NCI-H345 (cell line): Measurements from ENCODE around the gene TNIK.

ENCODE experiments used
- DNase-seq: peaks from one replicate; lab custom pipeline; 2025; lab: John Stamatoyannopoulos, UW

Gene TNIK

DNA sequence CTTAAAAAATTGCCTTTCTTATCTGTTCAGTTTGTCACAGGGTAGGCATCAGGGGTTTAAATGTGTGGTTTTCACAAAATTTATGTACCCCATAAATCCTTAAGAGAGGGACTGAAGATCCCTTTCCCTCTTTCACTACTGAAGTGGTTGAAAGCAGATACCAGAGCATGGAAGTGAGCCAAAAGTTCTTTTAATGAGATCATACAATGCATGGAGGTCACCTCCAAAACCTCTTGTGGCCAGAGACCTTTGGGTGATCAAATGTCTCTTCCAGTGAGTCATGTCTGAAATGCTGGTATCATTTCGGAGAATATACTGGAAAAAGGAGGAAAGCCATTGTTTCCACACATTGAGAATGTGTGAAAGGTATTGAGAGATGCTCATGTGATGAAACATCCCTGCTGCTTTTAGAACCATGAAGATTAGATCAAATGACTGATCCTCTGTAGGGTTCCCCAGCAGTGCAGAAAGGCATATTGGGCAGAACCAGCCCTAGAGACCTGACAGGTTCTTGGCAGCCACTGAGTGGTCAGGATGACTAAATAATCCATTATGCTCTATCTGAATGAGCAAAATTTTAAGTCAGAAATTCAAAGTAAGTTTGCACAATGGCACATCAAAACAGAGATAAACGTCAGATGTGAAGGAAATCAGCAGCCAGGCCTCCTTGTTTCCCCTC, 267.9 kb downstream of the TNIK start:
- no peak for DNase-seq

DNA sequence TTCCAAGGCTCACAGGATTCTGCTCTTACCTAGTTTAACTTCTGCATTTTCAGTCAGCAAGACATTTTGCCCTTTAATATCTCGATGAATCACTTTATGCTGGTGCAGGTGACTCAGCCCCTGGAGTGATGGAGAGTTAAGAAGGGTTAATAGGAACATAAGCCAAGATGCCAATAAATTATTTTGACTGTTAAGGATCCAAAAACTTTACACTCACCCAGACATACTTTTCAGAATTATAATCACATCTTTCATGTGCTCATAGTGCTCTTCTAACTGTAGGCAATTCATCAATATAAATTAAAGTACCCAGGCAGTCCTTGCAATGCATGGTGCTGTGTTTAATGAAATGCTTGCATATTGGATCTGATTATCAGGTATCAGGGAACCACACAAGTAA, 269.5 kb downstream of the TNIK start:
- no peak for DNase-seq

DNA sequence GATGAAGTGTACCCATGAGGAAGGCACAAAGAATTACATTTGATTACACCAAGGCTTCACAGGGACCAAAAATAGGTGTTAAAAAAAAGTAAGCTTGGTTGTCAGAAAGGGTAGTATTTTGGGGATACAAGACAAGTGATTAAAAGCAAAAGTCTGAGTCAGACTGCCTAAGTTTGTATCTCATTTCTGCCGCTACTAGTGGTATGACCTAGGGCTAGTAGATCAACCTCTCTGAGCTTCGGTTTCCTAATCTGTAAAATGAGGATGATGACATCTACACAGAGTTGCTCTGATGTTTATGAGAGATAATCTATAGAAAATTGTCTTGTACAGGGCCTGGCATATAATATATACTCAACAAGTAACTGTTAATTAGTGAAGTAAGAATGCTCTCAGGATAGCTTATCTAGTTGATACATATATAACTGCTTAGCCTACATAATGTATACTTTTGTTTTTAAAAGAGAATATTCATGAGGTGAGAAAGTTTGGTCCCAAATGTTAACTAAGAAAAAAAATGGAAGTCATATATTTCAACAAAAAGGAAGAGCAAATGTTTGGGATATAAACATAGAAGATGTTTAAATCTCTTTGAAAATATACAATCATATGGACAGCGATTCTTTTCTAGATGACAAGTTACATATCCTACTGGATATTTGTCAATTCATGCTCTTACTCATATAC, 270.7 kb downstream of the TNIK start:
- no peak for DNase-seq

DNA sequence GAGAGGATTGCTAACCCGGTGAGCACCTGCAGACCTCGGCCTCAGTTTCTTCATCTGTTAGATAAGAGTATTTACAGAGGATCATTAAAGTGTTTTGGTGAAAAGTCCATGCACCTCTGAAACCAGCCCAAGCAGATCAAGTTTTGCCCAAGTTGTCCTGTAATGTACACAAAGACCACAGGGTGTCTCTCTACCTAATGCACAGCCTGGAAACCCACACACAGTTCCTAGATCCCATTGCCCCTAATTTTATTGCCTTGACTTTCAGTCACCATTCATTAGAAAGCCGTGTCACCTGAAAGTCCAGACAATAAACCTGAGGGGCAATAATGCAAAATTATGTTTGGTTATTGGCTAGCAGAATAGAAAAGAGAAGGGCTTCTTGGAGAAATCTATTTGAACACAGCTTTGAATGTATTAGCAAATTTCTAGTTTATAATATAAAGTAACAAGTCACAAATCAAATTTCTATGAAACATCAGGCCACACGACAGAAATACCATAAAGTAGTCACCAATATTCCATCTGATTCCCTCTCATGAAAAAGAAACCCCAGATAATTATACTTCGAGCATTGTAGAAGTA, 272.4 kb downstream of the TNIK start:
- no peak for DNase-seq

DNA sequence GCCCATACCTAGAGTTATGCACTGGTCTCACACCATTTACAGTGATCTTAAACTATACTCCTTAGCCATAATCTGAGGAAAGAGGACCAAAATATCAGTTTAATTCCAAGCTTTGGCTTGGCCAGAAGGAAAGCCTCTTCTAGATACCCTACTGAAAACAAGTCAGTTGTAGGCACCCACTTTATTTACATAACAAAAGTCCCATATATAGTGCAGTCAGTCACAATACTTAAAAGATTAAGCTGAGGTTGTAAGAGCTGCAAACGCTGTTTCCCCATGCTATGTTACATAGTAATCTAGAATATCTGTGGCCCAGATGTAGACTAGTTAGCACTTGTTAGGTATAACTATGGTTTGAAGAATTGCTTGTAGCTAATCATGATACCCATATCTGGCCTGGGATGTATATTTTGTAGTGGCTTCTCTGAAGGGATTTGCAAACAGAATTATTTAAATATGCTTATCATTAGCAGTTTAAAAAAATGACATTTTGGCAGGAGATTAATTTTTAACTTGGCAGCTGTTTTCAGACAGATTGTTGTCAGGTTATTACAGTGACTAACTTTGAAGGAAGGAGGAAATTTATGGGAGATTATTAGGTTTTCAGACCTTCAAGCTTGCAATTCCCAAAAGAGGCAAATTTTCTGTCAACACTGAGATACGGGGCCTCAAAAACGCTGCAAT, 273.2 kb downstream of the TNIK start:
- DNase-seq = no peak

DNA sequence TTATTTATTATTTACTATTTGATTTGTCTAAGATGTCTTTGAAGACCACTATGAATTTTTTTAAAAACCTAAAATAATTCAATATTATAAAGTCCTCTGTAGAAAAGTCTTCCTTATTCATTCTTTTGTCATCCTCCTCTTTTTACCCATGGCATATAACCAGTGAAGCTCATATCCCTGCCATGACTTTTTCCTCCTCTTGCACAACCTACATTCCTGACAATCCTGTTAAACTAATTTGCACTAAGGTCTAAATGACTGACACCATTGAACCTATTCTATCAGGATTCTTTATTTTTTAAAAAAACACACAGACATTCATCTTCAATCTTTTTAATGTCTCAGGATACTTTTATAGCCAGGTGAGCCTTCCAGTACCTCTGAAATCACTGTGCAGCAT, 273.8 kb downstream of the TNIK start:
- DNase-seq = no peak

DNA sequence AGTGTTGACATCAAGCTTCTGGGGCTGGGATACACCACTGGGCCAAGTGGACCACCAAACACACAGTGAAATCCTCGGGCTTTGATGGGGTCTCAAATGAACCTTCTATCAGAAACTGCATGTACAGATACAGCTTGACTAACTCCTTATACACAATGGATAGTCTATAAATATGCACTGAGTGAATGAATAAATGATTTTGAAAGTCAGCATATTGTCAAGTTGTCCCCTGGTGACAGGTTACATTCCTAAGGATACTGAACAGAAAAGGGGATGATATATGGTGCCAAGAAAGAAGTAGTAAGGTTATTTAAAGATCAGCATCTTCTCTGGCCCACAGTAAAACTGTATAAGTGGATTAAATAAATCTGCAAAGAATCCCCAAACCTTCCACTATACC, 274.2 kb downstream of the TNIK start:
- no peak for DNase-seq

DNA sequence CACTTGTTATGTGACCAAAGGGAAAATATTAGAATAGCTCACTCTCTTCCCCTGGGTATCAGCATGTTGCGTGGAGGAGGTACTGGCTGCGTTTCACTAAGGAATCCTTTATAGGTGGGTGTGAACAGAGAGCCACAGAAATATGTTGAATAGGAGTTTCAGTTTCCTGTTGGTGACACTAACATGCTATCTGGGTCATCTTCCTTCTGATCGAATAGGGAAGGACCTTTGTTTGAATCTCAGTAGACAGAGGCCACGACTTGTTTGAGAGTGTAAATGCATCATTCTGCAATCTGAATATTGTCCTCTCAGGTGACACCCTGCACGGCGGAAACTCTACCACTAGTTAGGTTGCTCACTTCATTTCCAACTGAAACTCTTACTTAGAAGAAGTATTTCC, 275.8 kb downstream of the TNIK start:
- no peak for DNase-seq

DNA sequence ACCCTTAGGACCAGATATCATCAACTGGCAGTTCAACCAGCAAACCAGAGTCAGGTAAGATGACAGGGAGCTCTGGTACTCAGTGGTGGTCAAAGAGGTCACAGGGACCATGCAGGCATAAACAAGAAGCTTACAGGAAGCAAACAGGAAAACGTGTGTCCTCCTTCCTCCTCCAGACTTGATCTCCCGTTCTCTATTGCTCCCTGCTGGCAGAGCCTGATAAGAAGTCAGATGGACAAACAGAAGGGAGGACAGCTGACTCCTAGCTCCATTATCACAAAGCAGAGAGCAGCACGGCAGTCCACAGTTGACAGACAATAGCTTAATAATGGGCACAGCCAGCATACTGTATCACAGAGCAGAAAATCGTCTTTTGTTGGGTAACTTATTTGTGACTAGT, 277.2 kb downstream of the TNIK start:
- DNase-seq = no peak

DNA sequence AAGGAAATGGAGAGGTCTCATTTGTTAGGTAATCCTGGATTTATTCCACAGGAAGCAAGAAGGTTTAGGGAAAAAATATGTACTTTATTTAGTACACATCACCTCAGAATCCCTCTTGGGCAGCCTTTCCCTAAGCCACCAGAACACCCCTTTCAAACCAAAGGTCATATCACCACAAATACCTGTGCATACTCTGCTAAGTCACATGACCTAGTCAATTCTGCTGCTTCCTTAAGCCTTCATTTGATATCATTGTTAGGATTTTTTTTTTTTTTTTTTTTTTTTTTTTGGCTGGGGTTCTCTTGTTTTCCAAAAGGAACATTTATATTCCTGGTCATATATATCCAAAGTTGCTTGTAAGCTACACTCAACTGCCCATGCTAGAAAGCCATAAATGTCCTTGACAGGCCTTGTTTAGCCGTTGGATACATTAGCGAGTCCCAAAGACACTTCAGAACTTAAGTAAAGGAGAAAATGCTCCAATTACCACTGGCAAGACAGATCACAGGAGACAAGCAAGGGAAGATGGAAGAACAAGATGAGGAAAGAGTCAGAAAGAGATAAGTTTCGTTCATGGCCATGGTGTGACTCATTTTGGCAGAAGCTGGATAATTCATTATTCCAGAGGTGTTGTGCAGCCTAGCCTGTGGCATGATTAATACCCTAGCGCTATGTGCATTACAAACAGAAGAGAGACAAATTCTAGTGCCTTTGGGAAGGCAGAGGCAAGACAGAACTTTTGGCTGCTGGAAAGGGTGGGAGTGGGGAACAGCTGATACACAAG, 278.1 kb downstream of the TNIK start:
- no peak for DNase-seq

DNA sequence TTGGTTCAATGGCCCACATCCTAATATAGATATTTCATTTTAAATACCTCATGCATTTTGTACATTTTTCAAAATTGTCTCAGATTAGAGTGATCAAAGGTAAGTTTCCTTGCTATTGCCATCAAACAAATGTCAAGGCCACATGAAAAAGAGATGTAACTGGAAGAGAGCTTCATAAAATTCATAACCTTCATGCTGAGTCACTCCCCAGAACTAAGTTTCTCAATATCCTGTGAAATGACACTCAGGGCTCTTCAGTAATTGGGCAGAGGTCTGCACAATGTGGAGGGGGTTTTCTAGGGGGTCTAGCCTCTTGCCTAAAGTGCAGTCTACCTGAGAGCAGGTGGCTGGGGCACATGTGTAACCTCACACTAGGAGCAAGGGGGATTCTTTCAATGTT, 281.5 kb downstream of the TNIK start:
- no peak for DNase-seq

DNA sequence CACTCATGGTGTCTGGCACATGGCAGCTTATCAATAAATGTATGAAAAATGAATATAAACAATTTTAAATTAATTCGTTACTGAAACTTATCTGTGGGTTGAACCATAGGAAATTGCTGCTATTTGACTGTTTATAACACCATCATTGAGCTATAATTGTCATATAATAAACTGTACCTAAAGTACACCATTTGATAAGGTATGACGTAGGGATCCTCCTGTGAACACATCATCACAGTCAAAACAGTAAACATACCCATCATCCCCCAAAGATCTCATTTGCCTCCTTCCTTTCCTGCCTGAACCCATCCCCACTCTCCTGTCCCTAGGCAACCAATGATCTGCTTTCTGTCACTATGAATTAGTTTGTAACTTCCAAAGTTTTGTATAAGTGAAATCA, 282.7 kb downstream of the TNIK start:
- no peak for DNase-seq

DNA sequence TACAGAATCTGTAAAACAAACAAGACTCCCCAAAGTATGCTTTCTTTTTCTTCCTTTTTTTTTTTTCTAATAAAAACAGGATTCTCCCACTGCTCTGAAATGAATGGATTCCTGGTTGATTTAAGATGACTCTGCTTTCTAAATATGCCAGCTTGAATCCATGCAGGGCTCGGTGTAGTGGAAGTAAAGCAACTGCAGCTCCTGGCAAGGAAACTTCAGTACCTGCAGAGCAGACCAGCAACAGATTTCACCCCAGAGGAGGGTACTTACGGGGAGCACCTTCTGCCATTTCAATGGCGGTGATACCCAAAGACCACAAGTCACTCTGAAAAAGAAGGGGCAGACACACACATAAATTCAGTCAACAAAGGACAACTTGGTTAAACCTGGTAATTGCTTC, 283.1 kb downstream of the TNIK start:
- DNase-seq = no peak

DNA sequence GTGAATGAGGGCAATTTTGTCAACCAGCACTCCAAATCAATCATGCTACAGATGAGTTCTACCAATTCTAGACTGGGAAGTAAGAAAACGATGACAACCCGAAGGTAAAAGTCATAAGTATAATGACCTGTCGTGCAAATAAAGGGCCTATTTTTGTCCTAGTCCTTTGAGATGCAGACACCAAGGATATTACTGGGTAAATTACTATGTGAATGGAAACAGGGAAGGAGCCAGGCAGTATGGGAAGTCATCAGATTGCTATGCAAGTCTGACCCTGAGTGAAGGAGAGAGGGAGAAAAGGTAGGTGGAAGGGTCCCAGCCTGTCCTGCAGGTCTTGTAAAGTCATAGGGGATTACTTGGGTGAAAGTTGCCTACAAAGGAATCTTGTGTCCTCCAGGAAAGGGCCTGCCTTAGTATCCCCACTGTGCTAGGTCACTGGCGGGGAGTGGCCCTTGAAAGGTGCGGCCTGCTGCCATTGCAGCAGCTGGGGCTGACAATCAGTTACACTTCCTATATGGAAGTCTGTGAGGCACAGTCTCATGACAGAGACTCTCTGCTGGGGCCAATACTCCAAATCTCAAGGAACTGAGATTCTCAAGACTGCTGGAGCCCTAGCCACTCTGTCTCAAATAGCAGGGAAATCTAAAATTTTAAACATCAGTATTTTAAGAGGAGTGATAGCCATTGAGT, 283.8 kb downstream of the TNIK start:
- no peak for DNase-seq

DNA sequence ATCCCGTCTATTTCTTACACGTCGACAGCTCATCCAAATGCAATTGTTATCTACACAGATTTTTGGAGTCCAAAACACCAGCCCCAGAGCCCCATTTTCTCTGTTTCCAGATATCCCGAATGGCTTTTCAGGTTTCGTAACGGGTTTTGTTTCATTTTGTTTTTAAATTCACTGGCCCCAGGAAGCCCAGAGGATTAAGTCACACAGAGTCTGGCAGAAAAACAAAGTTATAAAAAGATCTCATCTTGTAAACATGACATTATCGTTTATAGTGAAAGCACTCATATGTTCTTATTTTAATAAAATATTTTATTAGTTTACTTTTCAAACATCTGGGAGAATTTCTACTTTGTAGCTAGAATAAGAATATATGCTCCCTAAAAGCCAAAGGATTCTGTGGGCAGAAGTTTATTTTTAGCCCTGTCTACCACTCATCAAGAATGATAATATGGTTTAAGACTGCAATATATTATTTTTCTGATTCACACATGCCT, 284.4 kb downstream of the TNIK start:
- DNase-seq = no peak

DNA sequence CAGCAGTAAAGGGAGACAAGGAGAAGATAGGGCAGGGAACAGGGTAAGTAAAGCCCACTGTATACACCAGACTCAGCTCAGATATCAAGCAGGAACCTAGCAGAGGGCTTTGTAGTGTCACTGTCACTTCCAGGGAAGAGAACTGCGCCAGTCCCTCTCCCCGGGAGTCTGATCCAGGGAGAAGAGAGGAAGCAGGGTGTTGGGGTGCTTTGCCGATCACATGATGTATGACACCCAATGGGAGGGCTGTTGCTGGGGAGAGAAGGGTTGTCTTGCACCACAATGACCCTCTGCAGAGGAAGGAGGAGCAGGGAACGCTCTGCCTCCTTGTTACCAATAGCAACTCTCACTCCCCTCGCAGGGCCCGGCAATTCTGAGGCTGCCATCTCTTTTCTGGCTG, 286.5 kb downstream of the TNIK start:
- DNase-seq = no peak

DNA sequence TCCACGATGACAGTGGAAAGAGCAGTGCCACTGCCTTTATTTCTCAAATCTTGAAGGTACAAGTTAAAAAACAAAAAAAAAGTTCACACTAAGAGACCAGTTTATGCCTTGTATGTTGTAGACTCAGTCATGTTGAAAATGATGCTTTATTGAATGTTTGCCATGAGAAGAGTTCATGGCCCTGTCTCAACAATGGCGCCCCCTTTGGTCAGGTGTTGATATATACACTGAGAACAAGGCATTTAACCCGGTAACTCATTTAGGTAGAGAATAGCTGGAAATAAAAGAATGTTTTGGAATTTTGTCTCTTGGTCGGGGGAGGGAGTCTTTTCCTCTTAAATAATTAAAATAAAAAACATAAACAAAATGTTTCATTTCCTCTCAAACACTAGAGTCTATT, 288.1 kb downstream of the TNIK start:
- DNase-seq = no peak

DNA sequence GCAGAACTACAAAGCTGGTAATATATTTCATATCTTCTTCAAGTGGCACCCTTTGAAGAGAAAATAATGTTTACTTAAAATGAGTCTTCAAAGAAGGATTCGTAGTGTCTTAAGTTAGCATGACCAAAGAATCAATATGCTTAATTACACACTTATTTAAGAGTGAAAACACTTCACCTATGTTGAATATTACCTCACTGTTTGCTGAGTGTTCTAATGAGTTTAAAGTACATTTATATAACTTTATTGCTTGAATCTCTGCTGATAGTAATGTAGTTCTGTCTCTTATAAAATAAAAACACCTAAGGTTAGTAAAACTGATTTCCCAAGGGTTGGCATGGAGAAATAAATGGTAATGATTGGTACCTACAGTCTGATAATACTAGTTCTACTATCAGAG, 290.3 kb downstream of the TNIK start:
- no peak for DNase-seq

DNA sequence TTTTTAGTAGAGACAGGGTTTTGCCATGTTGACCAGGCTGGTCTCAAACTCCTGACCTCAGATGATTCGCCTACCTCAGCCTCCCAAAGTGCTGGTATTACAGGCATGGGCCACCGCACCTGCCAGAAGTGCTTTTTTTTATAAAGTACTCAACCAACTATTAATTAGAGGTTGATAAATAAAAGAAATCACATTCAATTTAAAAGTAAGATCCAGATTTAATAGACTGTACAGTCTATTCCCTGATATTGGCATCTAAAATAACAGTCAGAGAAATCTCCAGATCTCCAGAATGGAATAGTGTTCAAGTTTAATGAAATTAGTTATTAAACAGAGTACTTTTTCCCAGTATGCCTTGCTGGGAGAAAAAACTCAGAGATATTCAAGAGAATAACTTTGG, 290.8 kb downstream of the TNIK start:
- no peak for DNase-seq

DNA sequence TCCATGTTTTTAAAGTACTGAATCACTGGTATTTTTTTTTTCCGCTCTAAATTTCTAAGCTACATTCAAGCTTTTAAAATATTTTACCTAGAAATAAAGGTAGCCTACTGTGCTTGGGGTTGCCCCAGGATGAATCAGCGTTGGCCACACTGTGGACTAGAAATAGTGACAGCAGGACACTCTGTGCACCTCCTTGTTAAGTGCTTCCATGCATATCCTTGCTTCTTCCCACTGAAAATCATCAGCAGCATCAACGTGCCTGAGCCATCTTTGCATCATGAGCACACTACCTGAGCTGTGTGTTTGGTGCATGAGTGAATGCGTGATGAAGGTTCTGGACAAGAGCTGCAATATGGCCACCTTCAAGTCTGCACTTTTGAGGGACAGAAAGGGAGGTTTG, 291.7 kb downstream of the TNIK start:
- DNase-seq = no peak

DNA sequence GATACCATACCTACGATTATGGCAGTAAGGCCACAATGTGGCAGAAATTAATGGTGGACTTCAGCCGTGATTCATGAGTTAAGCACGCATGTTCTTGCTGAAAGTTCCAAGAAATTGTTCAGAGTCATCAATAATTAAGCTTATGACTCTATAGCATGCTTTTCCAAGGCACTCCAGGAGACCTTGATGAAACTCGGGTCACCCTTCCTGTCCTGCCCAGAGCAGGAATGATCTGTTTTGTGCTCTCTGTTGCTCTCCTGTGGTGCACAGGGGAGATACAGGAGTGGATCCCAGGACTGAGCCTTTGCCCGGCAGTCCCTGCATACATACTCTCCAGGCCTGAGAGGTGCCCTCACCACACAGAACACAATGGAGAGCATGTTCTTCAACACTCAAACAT, 292.1 kb downstream of the TNIK start:
- DNase-seq = no peak

DNA sequence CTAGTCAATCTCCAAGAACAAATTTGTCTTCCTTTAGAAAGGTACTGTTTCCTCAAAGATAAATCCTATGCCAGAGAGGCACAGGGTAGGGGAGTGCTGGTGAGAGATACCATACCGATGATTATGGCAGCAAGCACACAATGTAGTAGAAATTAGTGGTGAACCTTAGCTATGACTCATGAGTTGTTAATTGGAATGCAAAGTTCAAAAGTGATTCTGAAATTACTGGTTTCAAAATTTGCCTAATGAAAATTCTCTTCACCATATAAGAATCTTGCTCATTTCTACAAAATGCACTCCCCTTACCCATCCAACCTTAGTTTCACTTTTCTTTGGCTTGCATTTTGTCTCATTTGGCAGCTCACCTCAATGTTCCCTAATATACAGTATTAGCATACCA, 294.2 kb downstream of the TNIK start:
- no peak for DNase-seq
